Measurements from ENCODE around the gene DERL2. TPM values are rescaled to one million over a fixed set of nuclear protein-coding genes. Genes with fewer than 3 reads are reported as not detected.

DERL2 gene
- total RNA-seq, 1 donor from 2014 or later, result 23.1 TPM

- H3K36me3 ChIP-seq, result peaks cover 0 to 21% of the 10 kb centered on the region in 2 donors
- H3K27me3 ChIP-seq, result no peaks in the 10 kb centered on the region
- no peak for DNase-seq (ENCODE audit: extremely low spot score in 2 of 2)
- no peak overlapping the region for H3K27ac ChIP-seq
- intact Hi-C loops (cut with DNase I), result no loop called here
- H3K4me3 ChIP-seq, result no peak overlapping the region
- TF ChIP-seq CTCF (IDR thresholded peaks at IDR 0.05), result no peak
- TF ChIP-seq POLR2A (IDR thresholded peaks at IDR 0.05), result no peak
- TF ChIP-seq POLR2AphosphoS5 (IDR thresholded peaks at IDR 0.05; ENCODE audit: insufficient read depth in 1 of 2, low read depth in 1 of 2), result no peak
- H3K9me3 ChIP-seq, result no peaks in the 10 kb centered on the region
- no peaks in the 10 kb centered on the region for H3K4me1 ChIP-seq
Observed at GRCh38 chr17:5492970-5493369, 7.0 kb upstream of the DERL2 start.

GRCh38 chr17:5488752-5489151 is 2.8 kb upstream of the DERL2 start:
- Histone ChIP-seq H3K27ac (no peak overlapping the region), H3K4me3 (no peak overlapping the region), H3K4me1 (peaks cover 31% of the 10 kb centered on the region), H3K27me3 (no peaks in the 10 kb centered on the region), H3K9me3 (no peaks in the 10 kb centered on the region), H3K36me3 (peaks cover 0 to 30% of the 10 kb centered on the region in 2 donors)
- DNase-seq (ENCODE audit: extremely low spot score in 2 of 2), result no peak
- intact Hi-C loops (cut with DNase I), result no loop called here
- no peak for TF ChIP-seq POLR2A (IDR thresholded peaks at IDR 0.05)
- no peak for TF ChIP-seq CTCF (IDR thresholded peaks at IDR 0.05)
- no peak for TF ChIP-seq POLR2AphosphoS5 (IDR thresholded peaks at IDR 0.05; ENCODE audit: insufficient read depth in 1 of 2, low read depth in 1 of 2)

- no peaks in the 10 kb centered on the region for H3K9me3 ChIP-seq
- peaks cover 31% of the 10 kb centered on the region for H3K4me1 ChIP-seq
- intact Hi-C loops (cut with DNase I), result no loop called here
- TF ChIP-seq POLR2A (IDR thresholded peaks at IDR 0.05), result peak in 1 of 2 donors; percentile 65
- no peak for TF ChIP-seq CTCF (IDR thresholded peaks at IDR 0.05)
- TF ChIP-seq POLR2AphosphoS5 (IDR thresholded peaks at IDR 0.05; ENCODE audit: insufficient read depth in 1 of 2, low read depth in 1 of 2), result peak; percentile 88 to 97
- peak within 1 kb of the TSS; percentile 77 to 94 for H3K4me3 ChIP-seq
- no peaks in the 10 kb centered on the region for H3K27me3 ChIP-seq
- peaks cover 0 to 46% of the 10 kb centered on the region in 2 donors for H3K36me3 ChIP-seq
- H3K27ac ChIP-seq, result peak within 1 kb of the TSS; percentile 91
- DNase-seq (ENCODE audit: extremely low spot score in 2 of 2), result peak; percentile 100
Observed at GRCh38 chr17:5486206-5487124, 487 bp upstream of the DERL2 start, which contains the start of gene MIS12. MIS12 (plus strand) TSS chr17:5486566; CDS start chr17:5488863, 2,297 bp downstream.

GRCh38 chr17:5481451-5481850 is 4.5 kb downstream of the DERL2 start:
- intact Hi-C loops (cut with DNase I), result no loop called here
- DNase-seq (ENCODE audit: extremely low spot score in 2 of 2), result no peak
- no peak overlapping the region for H3K4me3 ChIP-seq
- no peaks in the 10 kb centered on the region for H3K27me3 ChIP-seq
- H3K36me3 ChIP-seq, result peaks cover 0 to 71% of the 10 kb centered on the region in 2 donors
- H3K27ac ChIP-seq, result no peak overlapping the region
- H3K4me1 ChIP-seq, result peaks cover 20% of the 10 kb centered on the region
- TF ChIP-seq POLR2AphosphoS5 (IDR thresholded peaks at IDR 0.05; ENCODE audit: insufficient read depth in 1 of 2, low read depth in 1 of 2) (no peak), CTCF (IDR thresholded peaks at IDR 0.05) (no peak), POLR2A (IDR thresholded peaks at IDR 0.05) (no peak)
- no peaks in the 10 kb centered on the region for H3K9me3 ChIP-seq

GRCh38 chr17:5480962-5481361 is 5.0 kb downstream of the DERL2 start:
- peaks cover 0 to 76% of the 10 kb centered on the region in 2 donors for H3K36me3 ChIP-seq
- intact Hi-C loops (cut with DNase I), result no loop called here
- no peak for TF ChIP-seq CTCF (IDR thresholded peaks at IDR 0.05)
- TF ChIP-seq POLR2AphosphoS5 (IDR thresholded peaks at IDR 0.05; ENCODE audit: insufficient read depth in 1 of 2, low read depth in 1 of 2), result no peak
- no peak for TF ChIP-seq POLR2A (IDR thresholded peaks at IDR 0.05)

More at GRCh38 chr17:5480962-5481361, 5.0 kb downstream of the DERL2 start:
- Histone ChIP-seq H3K27ac (no peak overlapping the region), H3K27me3 (no peaks in the 10 kb centered on the region), H3K4me3 (no peak overlapping the region), H3K9me3 (no peaks in the 10 kb centered on the region), H3K4me1 (peaks cover 20% of the 10 kb centered on the region)
- DNase-seq (ENCODE audit: extremely low spot score in 2 of 2), result no peak
